RWPE2 (cell line): Measurements from ENCODE around the gene NGEF.
A peak's percentile ranks its signal among the peaks of the same experiment; 100 is the strongest.

Source experiments
- ATAC-seq: fragments of 200-7000 bp; cut with Tn5 transposase; 3 replicates; pipeline ENCODE4 v1.9.1; 2021; ENCODE audit warnings: low read depth
- DNase-seq: peaks from one replicate; pipeline ENCODE4 v3.0.0-alpha.2; 2020; ENCODE audit warnings: low spot score
- H3K27ac ChIP-seq: fragments of 450-650 bp; 2 replicates; pipeline ENCODE4 v1.5.1; 2017; ENCODE audit warnings: mild to moderate bottlenecking; ENCODE audit not compliant: poor library complexity, severe bottlenecking
- H3K27me3 ChIP-seq: fragments of 250-450 bp; sonication (Bioruptor Pico); 2 replicates; pipeline ENCODE4 v1.5.1; 2021; ENCODE audit warnings: mild to moderate bottlenecking, moderate library complexity; ENCODE audit not compliant: insufficient read depth, poor library complexity, severe bottlenecking
- H3K36me3 ChIP-seq: fragments of 250-450 bp; sonication (Bioruptor Pico); 2 replicates; pipeline ENCODE4 v1.5.1; 2020; ENCODE audit warnings: low read depth, mild to moderate bottlenecking, moderate library complexity
- H3K4me1 ChIP-seq: fragments of 250-450 bp; sonication (Bioruptor Pico); 2 replicates; pipeline ENCODE4 v1.5.1; 2021; ENCODE audit warnings: mild to moderate bottlenecking, moderate library complexity; ENCODE audit not compliant: insufficient read depth, poor library complexity, severe bottlenecking
- H3K4me3 ChIP-seq: fragments of 250-450 bp; sonication (Bioruptor Pico); 2 replicates; pipeline ENCODE4 v1.5.1; 2021; ENCODE audit warnings: mild to moderate bottlenecking, moderate library complexity; ENCODE audit not compliant: severe bottlenecking
- H3K9me3 ChIP-seq: fragments of 250-450 bp; sonication (Bioruptor Pico); 2 replicates; pipeline ENCODE4 v1.5.1; 2021; ENCODE audit warnings: mild to moderate bottlenecking, moderate library complexity; ENCODE audit not compliant: severe bottlenecking
- CTCF ChIP-seq: fragments of 450-650 bp; IDR thresholded peaks from one replicate; pipeline ENCODE4 v1.5.1; 2017; ENCODE audit warnings: mild to moderate bottlenecking, moderate library complexity; ENCODE audit not compliant: poor library complexity, severe bottlenecking

NGEF gene

DNA sequence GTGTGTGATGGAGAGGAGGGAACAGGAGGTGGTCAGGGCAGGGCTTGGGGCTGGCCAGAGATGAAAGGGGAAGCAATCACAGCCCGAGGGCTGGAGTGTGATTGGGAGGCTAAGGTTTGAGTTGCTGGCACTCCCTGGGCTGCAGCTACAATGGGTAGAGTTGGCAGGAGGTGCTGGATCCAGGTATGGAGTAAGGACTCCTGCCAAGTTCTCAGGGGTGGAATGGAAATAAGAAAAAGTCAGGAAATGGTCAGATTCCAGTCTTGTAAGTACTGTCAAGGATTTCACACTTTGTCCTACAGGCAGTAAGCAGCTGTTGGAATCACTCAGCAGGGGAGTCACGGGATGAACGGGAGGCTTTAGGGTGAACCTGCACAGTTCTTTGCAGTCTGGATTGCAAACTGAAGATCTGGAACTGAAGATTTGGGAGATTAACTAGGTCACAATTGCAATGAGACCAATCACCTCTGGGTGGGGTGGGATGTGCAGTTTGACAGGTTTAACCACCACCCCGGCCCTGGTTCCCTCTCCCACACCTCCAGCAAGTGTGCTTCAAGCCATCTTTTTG, 36.2 kb upstream of the NGEF start:
- Histone ChIP-seq H3K27ac (no peak overlapping the region), H3K9me3 (no peaks in the 10 kb centered on the region), H3K27me3 (no peaks in the 10 kb centered on the region), H3K4me3 (no peak overlapping the region), H3K4me1 (peaks cover 9% of the 10 kb centered on the region), H3K36me3 (no peaks in the 10 kb centered on the region)
- DNase-seq (no peak), ATAC-seq (peak; percentile 66)
- no peak for TF ChIP-seq CTCF

DNA sequence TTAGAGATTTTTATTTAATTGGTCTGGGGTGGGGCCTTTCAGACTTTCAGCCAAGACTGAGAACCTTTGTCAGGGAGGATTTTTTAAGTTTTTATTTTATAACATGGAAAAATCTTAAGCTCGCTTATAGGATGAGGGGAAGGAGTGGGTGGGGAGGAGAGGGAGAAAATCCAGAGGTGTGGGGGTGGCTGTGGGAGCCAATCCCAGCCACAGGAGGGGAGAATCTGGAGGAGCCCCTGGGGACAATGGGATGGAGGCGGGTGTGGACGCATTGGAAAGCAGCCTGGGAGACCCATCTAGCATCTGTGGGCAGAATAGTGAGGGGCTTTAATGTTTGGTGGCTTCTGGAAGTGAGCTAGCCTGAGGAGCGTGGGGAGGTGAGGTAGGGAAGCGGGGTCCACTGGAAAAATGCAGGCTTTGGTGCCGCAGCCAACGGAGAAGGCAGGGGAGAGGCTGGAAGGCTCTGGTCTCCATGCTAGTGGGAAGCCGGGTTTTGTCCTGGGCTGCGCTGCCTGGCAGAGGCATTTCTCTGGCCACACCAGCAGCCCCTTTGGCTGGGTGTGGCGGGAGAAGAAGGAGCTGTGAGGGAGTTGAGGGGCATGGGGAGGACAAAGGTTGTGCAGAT, 35.6 kb upstream of the NGEF start:
- H3K4me1 ChIP-seq = peaks cover 9% of the 10 kb centered on the region
- no peak overlapping the region for H3K4me3 ChIP-seq
- ATAC-seq (no peak), DNase-seq (no peak)
- no peak overlapping the region for H3K27ac ChIP-seq
- H3K36me3 ChIP-seq = no peaks in the 10 kb centered on the region
- H3K27me3 ChIP-seq = no peaks in the 10 kb centered on the region
- TF ChIP-seq CTCF = no peak
- H3K9me3 ChIP-seq = no peaks in the 10 kb centered on the region

DNA sequence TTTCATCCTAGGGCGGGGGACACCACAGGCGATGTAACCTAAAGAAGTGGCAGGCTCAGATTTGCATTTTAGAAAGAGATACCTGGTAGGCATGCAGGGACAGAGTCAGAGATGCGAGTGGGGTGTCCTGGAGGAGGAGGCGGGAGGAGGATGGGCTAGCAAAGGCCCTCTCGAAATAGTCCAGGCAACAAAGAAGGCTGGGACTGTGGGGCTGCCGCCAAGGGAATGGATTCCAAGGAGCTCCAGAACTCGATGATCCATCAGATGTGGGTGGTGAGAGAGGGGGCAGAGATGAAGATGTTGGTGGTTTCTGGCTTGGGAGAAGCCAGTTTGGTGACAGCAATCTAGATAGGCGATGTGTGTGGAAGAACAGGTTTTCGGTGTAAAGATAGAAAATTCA, 34.6 kb upstream of the NGEF start:
- no peaks in the 10 kb centered on the region for H3K36me3 ChIP-seq
- no peak for DNase-seq
- H3K27ac ChIP-seq = no peak overlapping the region
- no peaks in the 10 kb centered on the region for H3K27me3 ChIP-seq
- H3K9me3 ChIP-seq = no peaks in the 10 kb centered on the region
- no peak for TF ChIP-seq CTCF
- no peak for ATAC-seq
- peaks cover 9% of the 10 kb centered on the region for H3K4me1 ChIP-seq
- H3K4me3 ChIP-seq = no peak overlapping the region

- ATAC-seq = no peak
- H3K27me3 ChIP-seq = no peaks in the 10 kb centered on the region
- peaks cover 7% of the 10 kb centered on the region for H3K4me1 ChIP-seq
- no peak overlapping the region for H3K4me3 ChIP-seq
- H3K9me3 ChIP-seq = no peaks in the 10 kb centered on the region
- H3K27ac ChIP-seq = no peak overlapping the region
- DNase-seq = no peak
- no peak for TF ChIP-seq CTCF
- no peaks in the 10 kb centered on the region for H3K36me3 ChIP-seq
Observed at GRCh38 chr2:233047206-233047605, 34.1 kb upstream of the NGEF start.

- Histone ChIP-seq H3K4me1 (no peaks in the 10 kb centered on the region), H3K4me3 (no peak overlapping the region), H3K27ac (no peak overlapping the region), H3K27me3 (no peaks in the 10 kb centered on the region), H3K9me3 (no peaks in the 10 kb centered on the region), H3K36me3 (no peaks in the 10 kb centered on the region)
- ATAC-seq (no peak), DNase-seq (peak; percentile 17)
- no peak for TF ChIP-seq CTCF
Observed at GRCh38 chr2:233044974-233045605, 32.0 kb upstream of the NGEF start.
